Endothelial cell of hepatic sinusoid (primary cell): ENCODE measurements around the gene POLR3H.

Experiments
- in situ Hi-C: cut with HindIII; loops from 2 replicates; pipeline ENCODE4 v1.10.0; 2017; ENCODE audit warnings: low sequenced_read_pairs

POLR3H gene

GRCh38 chr22:41522813-41523212, 21.5 kb downstream of the POLR3H start:
- in situ Hi-C loops, result no loop called here

DNA sequence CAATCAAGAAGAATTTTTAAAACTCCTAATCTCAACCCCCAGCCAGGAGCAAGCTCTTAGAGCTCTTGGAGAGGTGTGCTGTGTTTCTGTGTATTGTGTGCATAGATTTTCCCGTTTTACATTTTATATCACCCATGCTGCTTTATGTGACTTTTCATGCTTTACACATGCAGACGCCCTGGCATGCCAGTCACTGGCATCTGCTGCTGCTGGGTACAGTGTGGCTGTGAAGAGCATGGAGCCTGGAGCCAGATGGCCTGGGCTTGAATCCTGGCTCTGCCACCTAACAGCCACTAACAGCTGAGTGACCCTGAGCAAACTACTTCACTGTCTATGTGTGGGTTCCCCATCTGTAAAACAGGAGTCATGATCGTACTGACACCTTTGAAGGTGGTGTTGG, 23.1 kb downstream of the POLR3H start:
- in situ Hi-C loops, result no loop called here

DNA sequence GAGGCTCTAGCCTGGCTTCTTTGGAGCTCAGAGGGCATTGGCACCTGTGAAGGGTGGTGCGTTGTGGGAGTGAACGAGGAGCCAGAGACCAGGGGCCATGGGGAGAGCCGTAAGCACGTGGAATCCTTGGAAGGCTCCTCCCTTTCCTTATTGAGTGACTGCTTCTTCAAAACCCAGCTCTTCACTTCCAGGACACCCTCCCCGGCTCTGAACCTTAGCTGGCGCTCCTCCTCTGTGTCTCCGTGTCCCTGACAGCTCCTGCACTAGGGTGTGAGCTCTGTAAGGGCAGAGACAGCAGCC, 26.3 kb downstream of the POLR3H start:
- in situ Hi-C loops, result no loop called here

GRCh38 chr22:41517172-41518047, 26.9 kb downstream of the POLR3H start:
- in situ Hi-C loops, result no loop called here

GRCh38 chr22:41516462-41516861, 27.8 kb downstream of the POLR3H start:
- in situ Hi-C loops, result no loop called here

- in situ Hi-C loops, result loop anchor here (5.0 kb wide), 2 partner anchors 49 to 66 kb away; partner anchors contain the start of genes CSDC2 and TOB2
Observed at GRCh38 chr22:41513391-41513790, 30.9 kb downstream of the POLR3H start.

DNA sequence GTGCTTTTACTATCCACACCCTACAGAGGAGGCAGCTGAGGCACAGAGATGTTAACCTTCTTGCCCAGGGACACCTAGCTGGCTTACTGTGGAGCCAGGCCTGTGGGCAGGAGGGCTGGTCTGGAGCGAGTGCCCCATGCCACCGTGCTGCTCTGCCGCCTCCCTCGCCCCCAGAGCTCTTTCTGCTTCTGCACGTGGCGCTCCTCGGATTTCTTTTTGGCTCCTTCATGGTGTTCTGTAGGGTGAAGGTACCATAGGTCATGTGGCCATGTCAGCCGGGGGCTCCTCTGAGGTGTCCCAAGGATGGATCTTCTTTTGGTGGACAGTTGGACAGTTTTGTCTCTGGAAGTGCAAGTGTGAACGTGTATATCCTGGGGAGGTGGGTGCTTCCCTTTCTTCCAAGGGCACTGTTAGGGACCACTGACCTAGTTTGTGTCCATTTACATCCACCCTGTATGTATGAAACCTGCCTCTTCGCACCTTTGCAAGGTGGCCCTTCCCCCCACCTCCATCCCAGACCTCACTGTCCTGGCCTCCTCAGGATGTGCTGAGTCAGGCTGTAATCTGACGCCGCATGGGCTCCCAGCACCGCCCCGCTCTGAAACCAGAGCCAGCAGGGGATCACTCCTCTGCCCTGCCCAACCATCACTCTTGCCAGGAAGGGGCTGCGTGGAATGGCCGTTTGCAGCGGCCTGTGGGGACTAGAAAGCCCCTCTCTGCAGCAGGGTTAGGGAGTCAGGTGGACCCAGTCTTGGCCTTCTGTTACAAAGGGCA, 31.7 kb downstream of the POLR3H start:
- in situ Hi-C loops, result loop anchor here (5.0 kb wide), 2 partner anchors 50 to 65 kb away; partner anchors contain the start of genes CSDC2 and TOB2

- in situ Hi-C loops, result loop anchor here (5.0 kb wide), 2 partner anchors 51 to 64 kb away; partner anchors contain the start of genes CSDC2 and TOB2
Observed at GRCh38 chr22:41511521-41511968, 32.7 kb downstream of the POLR3H start.

DNA sequence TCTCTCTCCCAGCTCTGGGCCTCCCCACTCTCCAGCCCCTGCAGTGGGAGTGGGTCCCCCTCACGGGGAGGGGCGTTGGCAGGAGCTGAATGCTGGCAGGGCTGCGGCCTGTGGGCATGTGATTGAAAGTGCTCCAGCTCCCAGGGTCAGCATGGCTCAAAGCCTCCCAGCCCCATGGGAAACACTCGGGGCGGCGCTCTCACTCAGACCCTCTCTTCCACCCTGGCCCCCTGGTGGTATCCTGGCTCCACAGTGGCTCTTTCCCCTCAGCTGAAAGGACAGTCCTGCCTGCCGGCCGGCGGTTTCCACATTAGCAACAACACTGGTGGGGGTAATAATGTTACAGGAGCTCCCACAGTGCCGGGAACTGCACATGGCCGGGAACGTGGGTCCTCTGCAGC, 35.5 kb downstream of the POLR3H start:
- in situ Hi-C loops, result no loop called here

DNA sequence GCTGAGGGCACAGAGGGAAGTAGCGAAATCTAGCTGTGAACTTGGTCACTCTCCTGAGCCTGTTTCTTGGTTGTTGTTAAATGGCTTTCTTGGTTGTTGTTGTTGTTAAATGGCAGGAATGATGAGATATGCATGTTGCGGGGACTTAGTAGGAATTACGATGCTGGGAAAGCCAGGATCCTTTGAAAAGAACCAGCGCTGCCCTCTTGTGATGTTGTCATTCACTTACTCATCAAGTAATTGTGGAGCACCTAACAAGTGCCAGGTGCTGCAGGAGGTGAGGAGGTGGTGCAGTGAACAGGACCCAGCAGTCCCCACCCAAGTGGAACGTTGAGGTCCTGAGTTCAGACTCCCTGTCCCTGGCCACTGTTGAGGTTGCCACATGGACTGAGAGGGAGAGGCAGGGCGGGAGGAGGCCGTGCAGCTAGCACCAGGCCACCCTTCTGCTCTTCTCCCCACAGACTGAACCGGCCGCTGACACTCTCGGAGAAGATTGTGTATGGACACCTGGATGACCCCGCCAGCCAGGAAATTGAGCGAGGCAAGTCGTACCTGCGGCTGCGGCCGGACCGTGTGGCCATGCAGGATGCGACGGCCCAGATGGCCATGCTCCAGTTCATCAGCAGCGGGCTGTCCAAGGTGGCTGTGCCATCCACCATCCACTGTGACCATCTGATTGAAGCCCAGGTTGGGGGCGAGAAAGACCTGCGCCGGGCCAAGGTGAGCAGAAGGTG, 36.8 kb downstream of the POLR3H start:
- in situ Hi-C loops, result no loop called here

DNA sequence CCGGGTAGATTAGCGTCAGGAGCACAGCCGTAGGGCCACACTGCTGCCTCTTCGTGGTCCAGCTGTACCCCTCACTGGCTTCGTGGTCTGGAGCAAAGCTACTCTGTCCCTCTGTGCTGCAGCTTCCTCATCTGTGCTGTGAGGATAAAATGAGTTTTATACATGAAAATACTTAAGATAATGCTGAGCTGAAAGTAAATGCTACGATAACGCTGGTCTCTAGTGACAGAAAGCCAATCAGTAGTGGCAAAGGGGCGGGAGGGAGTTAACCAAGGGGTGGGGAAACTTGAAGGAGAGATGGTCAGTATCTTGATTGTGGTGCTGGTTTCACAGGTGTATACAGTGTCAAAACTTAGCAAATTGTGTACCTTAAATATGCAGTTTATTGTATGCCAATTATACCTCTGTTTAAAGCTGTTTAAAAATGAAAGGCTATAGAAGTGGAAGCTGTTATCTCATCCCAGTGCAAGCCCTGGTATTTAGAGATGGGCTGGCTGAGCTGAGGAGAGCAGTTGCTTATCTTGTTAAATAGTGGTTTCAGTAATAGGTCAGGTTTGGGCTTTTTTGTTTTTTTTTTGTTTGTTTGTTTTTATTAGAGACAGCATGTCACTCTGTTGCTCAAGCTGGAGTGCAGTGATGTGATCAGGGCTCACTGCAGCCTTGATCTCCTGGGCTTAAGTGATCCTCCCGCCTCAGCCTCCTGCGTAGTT, 38.6 kb downstream of the POLR3H start:
- in situ Hi-C loops, result no loop called here

GRCh38 chr22:41504816-41505215, 39.5 kb downstream of the POLR3H start:
- in situ Hi-C loops, result no loop called here

GRCh38 chr22:41504397-41504796, 39.9 kb downstream of the POLR3H start:
- in situ Hi-C loops, result no loop called here

GRCh38 chr22:41501209-41501608, 43.1 kb downstream of the POLR3H start:
- in situ Hi-C loops, result no loop called here

- in situ Hi-C loops, result no loop called here
Observed at GRCh38 chr22:41500303-41500702, 44.0 kb downstream of the POLR3H start.

GRCh38 chr22:41499624-41500280, 44.5 kb downstream of the POLR3H start:
- in situ Hi-C loops, result no loop called here

GRCh38 chr22:41498303-41498835, 45.9 kb downstream of the POLR3H start:
- in situ Hi-C loops, result no loop called here

- in situ Hi-C loops, result no loop called here
Observed at GRCh38 chr22:41491374-41492100, 52.7 kb downstream of the POLR3H start.
